ENCODE measurements around the gene C2orf74.
"Not testable (repeated sequence)": the region's sequence is repeated elsewhere in the genome, so short reads cannot be mapped to it uniquely, and the experiment has no call there.

C2orf74 gene

GRCh38 chr2:61161888-61162287, at the start of gene C2orf74:
C2orf74 (plus strand) TSS chr2:61162188; CDS start chr2:61162515, 327 bp downstream.
- DNase-seq: no peak

DNA sequence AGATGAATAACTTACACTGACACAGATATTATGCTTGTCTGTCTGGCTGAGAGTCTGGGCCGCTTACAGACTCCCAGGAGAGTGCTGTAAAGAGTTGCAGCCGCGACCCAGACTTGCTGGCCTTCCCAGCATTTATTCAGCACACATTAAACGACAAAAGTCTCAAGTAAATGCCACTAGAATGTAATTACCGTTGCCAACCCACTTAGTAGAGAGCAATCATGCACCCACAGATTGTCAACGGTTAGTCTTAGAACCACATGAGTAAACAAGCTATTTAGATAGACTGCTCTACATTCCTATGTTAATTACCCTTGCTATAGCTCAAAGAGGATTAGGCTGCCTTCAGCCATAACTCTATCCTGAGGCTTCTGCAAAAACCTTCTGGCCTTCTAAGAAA, 47.8 kb upstream of the C2orf74 start:
- DNase-seq: no peak

DNA sequence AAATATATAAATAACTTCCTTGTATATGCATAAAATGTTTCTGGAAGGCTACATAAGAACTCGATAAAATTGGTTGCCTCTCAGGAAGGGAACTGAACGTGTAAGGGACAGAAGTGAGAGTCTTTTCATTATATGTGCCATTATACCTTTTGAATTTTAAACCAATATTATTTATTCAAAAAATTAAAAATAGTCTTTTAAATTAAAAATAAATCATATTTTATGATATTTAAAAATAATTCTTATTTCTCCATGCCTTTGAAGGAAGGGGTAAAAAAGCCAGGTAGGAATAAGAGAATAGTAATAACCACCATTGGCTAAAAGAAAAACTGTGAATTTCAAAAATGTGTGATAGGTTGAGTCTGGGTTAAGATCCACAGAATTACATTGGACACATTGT, 45.7 kb upstream of the C2orf74 start:
- no peak for DNase-seq

- no peak for DNase-seq
Observed at GRCh38 chr2:61117534-61117933, 44.5 kb upstream of the C2orf74 start.

GRCh38 chr2:61125123-61125710, 36.8 kb upstream of the C2orf74 start:
- no peak for DNase-seq

- no peak for DNase-seq
Observed at GRCh38 chr2:61125798-61126197, 36.2 kb upstream of the C2orf74 start.

- not testable (repeated sequence) for DNase-seq
Observed at GRCh38 chr2:61128122-61128521, 33.9 kb upstream of the C2orf74 start.

DNA sequence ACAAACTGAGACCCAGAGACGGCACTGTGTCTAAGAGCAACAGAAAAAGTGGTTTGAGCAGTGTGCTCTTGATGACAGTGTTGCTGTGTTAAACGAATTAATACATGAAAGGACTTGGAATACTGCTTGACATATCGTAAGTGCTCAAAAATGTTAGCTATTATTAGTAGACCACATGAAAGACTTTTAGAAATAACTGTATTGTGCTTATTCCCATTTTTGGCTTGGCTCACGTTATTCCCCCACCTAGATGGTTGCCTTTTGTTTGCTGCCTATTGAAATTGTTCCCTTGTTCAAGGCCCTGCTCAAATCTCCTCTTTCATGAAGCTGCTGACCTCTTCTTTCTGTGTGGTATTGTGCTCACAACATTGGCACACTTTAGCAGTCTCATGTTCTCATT, 27.8 kb upstream of the C2orf74 start:
- no peak for DNase-seq

GRCh38 chr2:61135510-61135909, 26.5 kb upstream of the C2orf74 start:
- no peak for DNase-seq

GRCh38 chr2:61138859-61139258, 23.1 kb upstream of the C2orf74 start:
- no peak for DNase-seq

- DNase-seq: no peak
Observed at GRCh38 chr2:61141151-61141550, 20.8 kb upstream of the C2orf74 start.

GRCh38 chr2:61144697-61145268, 17.2 kb upstream of the C2orf74 start:
- DNase-seq: peak; percentile 96

GRCh38 chr2:61145990-61146389, 16.0 kb upstream of the C2orf74 start:
- no peak for DNase-seq

DNA sequence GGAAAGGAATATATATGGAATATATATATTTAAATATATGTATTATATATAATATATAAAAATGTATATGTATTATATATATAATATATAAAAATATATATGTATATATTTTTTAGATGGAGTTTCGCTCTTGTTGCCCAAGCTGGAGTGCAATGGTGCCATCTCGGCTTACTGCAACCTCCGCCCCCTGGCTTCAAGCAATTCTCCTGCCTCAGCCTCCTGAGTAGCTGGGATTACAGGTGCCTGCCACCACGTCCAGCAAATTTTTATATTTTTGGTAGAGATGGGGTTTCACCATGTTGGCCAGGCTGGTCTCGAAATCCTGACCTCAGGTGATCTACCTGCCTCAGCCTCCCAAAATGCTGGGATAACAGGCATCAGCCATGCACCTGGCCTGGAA, 13.9 kb upstream of the C2orf74 start:
- DNase-seq: not testable (repeated sequence)

DNA sequence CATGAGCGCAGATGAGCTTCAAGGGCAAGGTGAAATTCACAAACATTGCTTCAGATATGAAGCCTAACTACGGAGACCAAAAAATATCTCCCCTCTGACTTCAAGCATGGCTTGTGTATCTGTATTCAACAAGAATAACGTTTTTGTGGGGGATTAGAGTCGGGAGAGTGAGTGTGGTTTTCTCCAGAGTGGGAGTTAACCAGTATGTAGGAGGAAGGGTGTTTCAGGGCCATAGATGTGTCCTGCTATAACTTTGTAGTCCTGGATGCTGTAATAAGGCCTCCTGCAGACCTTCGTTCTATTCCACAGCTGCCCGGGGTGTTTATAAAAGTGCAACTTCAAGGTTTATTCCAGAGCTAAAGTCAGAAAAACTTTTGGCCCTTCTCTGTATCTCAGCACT, 12.9 kb upstream of the C2orf74 start:
- no peak for DNase-seq

GRCh38 chr2:61151436-61151835, 10.6 kb upstream of the C2orf74 start:
- DNase-seq: no peak

DNA sequence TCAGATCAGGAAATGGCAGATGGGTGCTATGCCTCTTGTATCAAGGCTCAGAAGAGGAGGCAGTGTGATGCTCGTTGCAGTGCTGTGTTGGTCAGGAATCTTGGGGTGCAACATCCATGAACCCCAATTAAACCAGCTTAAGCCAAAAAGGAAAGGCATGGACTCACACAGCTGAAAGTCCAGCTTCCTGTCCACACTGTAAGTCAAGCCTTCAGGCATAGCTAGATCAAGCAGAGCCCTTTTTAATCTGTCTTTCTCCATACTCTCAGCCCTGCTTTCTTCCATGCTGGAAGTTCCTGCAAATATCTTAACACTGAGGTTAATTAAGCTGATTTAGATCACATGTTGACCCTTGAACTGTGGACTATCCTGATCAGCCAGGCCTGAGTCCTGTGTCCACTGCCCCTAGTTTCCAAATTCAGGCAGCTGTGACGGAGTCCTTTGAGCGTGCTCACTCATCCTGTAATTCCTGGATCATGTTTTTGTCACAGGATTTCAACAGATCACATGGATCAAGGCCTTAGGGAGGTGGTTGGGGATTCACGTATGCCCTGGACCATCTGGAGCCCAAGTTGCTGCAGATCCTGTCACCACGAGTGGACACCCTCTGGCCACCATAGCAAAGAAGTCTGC, 4.5 kb upstream of the C2orf74 start:
- DNase-seq: no peak

DNA sequence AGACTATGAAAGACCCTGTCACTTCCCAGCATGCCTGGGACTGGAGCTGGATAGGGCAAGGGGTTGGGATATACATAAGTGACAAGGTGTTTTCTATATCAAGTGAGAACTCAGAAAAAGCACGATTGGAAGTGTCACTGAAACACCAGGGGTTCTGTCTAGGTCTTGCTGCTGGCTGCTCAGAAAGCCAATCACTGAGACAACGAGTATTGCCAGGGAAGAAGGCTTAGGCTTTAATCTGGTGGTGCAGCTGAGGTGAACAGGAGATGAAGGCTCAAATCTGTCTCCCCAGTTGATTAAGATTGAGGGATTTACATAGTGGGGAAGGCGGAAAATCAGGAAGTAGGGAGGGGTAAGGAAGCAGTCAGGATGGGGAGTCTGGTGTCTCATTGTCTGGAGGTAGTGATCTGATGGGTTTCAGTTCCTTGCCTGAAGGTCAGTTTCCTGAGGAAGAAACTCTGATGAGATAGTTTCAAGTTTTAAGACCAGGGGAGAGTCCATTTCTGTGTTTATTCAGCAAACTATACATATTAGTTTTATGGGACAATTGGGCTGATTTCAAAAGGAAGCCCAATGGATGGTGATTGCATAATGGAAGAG, 3.5 kb upstream of the C2orf74 start:
- DNase-seq: no peak

- DNase-seq: no peak
Observed at GRCh38 chr2:61162721-61163120, 733 bp downstream of the C2orf74 start.

DNA sequence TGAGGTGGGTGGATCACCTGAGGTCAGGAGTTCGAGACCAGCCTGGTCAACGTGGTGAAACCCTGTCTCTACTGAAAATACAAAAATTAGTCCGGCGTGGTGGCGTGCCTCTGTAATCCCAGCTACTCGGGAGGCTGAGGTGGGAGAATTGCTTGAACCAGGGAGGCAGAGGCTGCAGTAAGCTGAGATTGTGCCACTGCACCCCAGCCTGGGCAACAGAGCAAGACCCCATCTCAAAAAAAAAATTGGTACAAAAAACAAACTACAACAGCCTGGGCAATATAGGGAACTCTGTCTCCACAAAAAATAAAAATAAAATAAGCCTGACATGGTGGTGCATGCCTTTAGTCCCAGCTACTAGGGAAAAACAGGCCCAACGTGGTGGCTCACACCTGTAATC, 3.1 kb downstream of the C2orf74 start:
- DNase-seq: not testable (repeated sequence)

DNA sequence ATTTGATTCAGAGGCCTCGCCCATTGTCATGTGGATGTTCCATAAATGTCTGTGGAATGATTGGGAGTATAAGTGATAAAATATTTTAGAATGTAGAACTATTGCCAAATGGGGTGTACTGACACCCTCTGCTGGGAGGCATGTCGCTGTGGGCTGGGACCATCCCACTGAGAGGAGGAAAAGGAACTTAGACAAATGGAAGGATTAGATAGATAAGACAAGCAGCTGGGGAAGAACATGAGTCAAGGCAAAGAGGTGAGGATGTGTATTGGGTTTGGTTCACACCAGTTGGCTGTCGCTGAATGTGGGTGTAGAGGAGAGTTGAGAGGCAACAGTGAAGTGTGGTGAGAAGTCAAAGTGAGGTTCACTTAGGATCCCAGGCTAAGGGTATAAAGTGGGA, 4.0 kb downstream of the C2orf74 start:
- no peak for DNase-seq

DNA sequence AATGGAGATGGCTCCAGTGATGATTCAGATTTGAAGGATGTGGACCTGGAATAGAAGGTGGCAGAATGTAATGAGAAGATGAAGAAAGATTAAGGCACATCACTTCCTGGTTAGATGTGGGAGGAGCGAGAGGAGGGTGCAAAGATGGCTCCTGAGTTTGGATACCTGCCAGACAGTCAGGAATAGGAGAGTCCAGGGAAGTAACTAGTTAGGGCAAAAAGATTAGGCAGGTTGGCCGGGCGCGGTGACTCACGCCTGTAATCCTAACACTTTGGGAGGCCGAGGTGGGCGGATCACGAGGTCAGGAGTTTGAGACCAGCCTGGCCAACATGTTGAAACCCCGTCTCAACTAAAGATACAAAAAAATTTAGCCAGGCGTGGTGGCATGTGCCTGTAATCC, 5.6 kb downstream of the C2orf74 start:
- no peak for DNase-seq

GRCh38 chr2:61172671-61173070, 10.7 kb downstream of the C2orf74 start:
- DNase-seq: no peak

GRCh38 chr2:61173116-61173515, 11.1 kb downstream of the C2orf74 start:
- no peak for DNase-seq
